ENCODE measurements around the gene MUC21.

The MUC21 gene

GRCh38 chr6:31007694-31008093, 24.2 kb downstream of the MUC21 start:
- Histone ChIP-seq H4K91ac (ENCODE audit: low read length) (no peak overlapping the region), H3K9me3 (ENCODE audit: control insufficient read depth, low read length) (no peaks in the 10 kb centered on the region), H3K18ac (ENCODE audit: low read depth in 1 of 2, low read length in 2 of 2) (no peak overlapping the region), H3K27ac (ENCODE audit: low read length, poor library complexity, severe bottlenecking) (peak overlapping the region; percentile 48), H3K4me1 (ENCODE audit: control insufficient read depth, insufficient read depth, low read depth, low read length) (peaks cover 9% of the 10 kb centered on the region), H3K14ac (ENCODE audit: low read length in 2 of 2) (no peak overlapping the region), H3K4me2 (ENCODE audit: low read length, poor library complexity, severe bottlenecking) (no peak overlapping the region), H3K9ac (ENCODE audit: low read length) (no peak overlapping the region), H4K8ac (ENCODE audit: low read length) (no peak overlapping the region), H3K27me3 (ENCODE audit: control insufficient read depth in 1 of 2, insufficient read depth in 1 of 2, low read length in 2 of 2) (no peaks in the 10 kb centered on the region), H3K36me3 (ENCODE audit: control insufficient read depth in 1 of 2, insufficient read depth in 2 of 2, low read depth in 1 of 2, low read length in 2 of 2) (no peaks in the 10 kb centered on the region), H2AFZ (ENCODE audit: low read depth, low read length) (no peak overlapping the region), H3K79me1 (replicated peaks; ENCODE audit: low read length, poor library complexity, severe bottlenecking) (no peaks in the 10 kb centered on the region), H2BK15ac (ENCODE audit: low read depth, poor library complexity, severe bottlenecking) (no peak overlapping the region), H3K23ac (ENCODE audit: low read length in 2 of 2) (no peak overlapping the region), H2BK120ac (ENCODE audit: low read depth, low read length) (no peak overlapping the region), H2BK12ac (ENCODE audit: low read length in 2 of 2) (no peak overlapping the region), H2AK5ac (ENCODE audit: low read length, severe bottlenecking) (no peak overlapping the region), H2BK5ac (ENCODE audit: low read depth, low read length, poor library complexity, severe bottlenecking) (no peak overlapping the region), H3K4me3 (ENCODE audit: insufficient read depth in 1 of 2, low read depth in 1 of 2, low read length in 2 of 2) (no peak overlapping the region), H3K4ac (ENCODE audit: low read depth in 1 of 2, low read length in 2 of 2) (no peak overlapping the region)
- DNase-seq: peak; percentile 94
- under 1% methylated on average over 8 of the region's 8 CpGs for WGBS

GRCh38 chr6:31008165-31008564, 24.6 kb downstream of the MUC21 start:
- Histone ChIP-seq H3K27ac (ENCODE audit: low read length, poor library complexity, severe bottlenecking) (peak overlapping the region; percentile 27), H3K27me3 (ENCODE audit: control insufficient read depth in 1 of 2, insufficient read depth in 1 of 2, low read length in 2 of 2) (no peaks in the 10 kb centered on the region), H4K8ac (ENCODE audit: low read length) (no peak overlapping the region), H2BK12ac (ENCODE audit: low read length in 2 of 2) (no peak overlapping the region), H2BK5ac (ENCODE audit: low read depth, low read length, poor library complexity, severe bottlenecking) (no peak overlapping the region), H2BK120ac (ENCODE audit: low read depth, low read length) (no peak overlapping the region), H3K18ac (ENCODE audit: low read depth in 1 of 2, low read length in 2 of 2) (no peak overlapping the region), H3K9ac (ENCODE audit: low read length) (no peak overlapping the region), H3K9me3 (ENCODE audit: control insufficient read depth, low read length) (no peaks in the 10 kb centered on the region), H3K4me2 (ENCODE audit: low read length, poor library complexity, severe bottlenecking) (no peak overlapping the region), H2AFZ (ENCODE audit: low read depth, low read length) (no peak overlapping the region), H2AK5ac (ENCODE audit: low read length, severe bottlenecking) (peak overlapping the region; percentile 3), H3K4me3 (ENCODE audit: insufficient read depth in 1 of 2, low read depth in 1 of 2, low read length in 2 of 2) (no peak overlapping the region), H3K79me1 (replicated peaks; ENCODE audit: low read length, poor library complexity, severe bottlenecking) (no peaks in the 10 kb centered on the region), H3K4ac (ENCODE audit: low read depth in 1 of 2, low read length in 2 of 2) (no peak overlapping the region), H3K23ac (ENCODE audit: low read length in 2 of 2) (no peak overlapping the region), H3K36me3 (ENCODE audit: control insufficient read depth in 1 of 2, insufficient read depth in 2 of 2, low read depth in 1 of 2, low read length in 2 of 2) (no peaks in the 10 kb centered on the region), H3K4me1 (ENCODE audit: control insufficient read depth, insufficient read depth, low read depth, low read length) (peaks cover 9% of the 10 kb centered on the region), H2BK15ac (ENCODE audit: low read depth, poor library complexity, severe bottlenecking) (no peak overlapping the region), H4K91ac (ENCODE audit: low read length) (no peak overlapping the region), H3K14ac (ENCODE audit: low read length in 2 of 2) (no peak overlapping the region)
- WGBS: 72% methylated on average over 4 of the region's 4 CpGs
- DNase-seq: no peak

- peak overlapping the region; percentile 57 for H2BK15ac ChIP-seq (ENCODE audit: low read depth, poor library complexity, severe bottlenecking)
- 88% methylated on average over 7 of the region's 7 CpGs for WGBS
- H3K9me3 ChIP-seq (ENCODE audit: control insufficient read depth, low read length): no peaks in the 10 kb centered on the region
- H3K4ac ChIP-seq (ENCODE audit: low read depth in 1 of 2, low read length in 2 of 2): no peak overlapping the region
- no peak overlapping the region for H4K8ac ChIP-seq (ENCODE audit: low read length)
- H3K4me2 ChIP-seq (ENCODE audit: low read length, poor library complexity, severe bottlenecking): no peak overlapping the region
- H3K14ac ChIP-seq (ENCODE audit: low read length in 2 of 2): no peak overlapping the region
- no peak overlapping the region for H2AFZ ChIP-seq (ENCODE audit: low read depth, low read length)
- H3K36me3 ChIP-seq (ENCODE audit: control insufficient read depth in 1 of 2, insufficient read depth in 2 of 2, low read depth in 1 of 2, low read length in 2 of 2): no peaks in the 10 kb centered on the region
- H3K23ac ChIP-seq (ENCODE audit: low read length in 2 of 2): no peak overlapping the region
- peaks cover 9% of the 10 kb centered on the region for H3K4me1 ChIP-seq (ENCODE audit: control insufficient read depth, insufficient read depth, low read depth, low read length)
- no peak overlapping the region for H3K9ac ChIP-seq (ENCODE audit: low read length)
- no peak overlapping the region for H3K4me3 ChIP-seq (ENCODE audit: insufficient read depth in 1 of 2, low read depth in 1 of 2, low read length in 2 of 2)
- no peak overlapping the region for H4K91ac ChIP-seq (ENCODE audit: low read length)
- no peak for DNase-seq
- no peak overlapping the region for H3K18ac ChIP-seq (ENCODE audit: low read depth in 1 of 2, low read length in 2 of 2)
- no peak overlapping the region for H3K27ac ChIP-seq (ENCODE audit: low read length, poor library complexity, severe bottlenecking)
- no peak overlapping the region for H2BK12ac ChIP-seq (ENCODE audit: low read length in 2 of 2)
- no peak overlapping the region for H2BK5ac ChIP-seq (ENCODE audit: low read depth, low read length, poor library complexity, severe bottlenecking)
- H3K79me1 ChIP-seq (replicated peaks; ENCODE audit: low read length, poor library complexity, severe bottlenecking): no peaks in the 10 kb centered on the region
- no peak overlapping the region for H2BK120ac ChIP-seq (ENCODE audit: low read depth, low read length)
- H3K27me3 ChIP-seq (ENCODE audit: control insufficient read depth in 1 of 2, insufficient read depth in 1 of 2, low read length in 2 of 2): no peaks in the 10 kb centered on the region
- peak overlapping the region; percentile 68 for H2AK5ac ChIP-seq (ENCODE audit: low read length, severe bottlenecking)
These were observed 26.2 kb downstream of the MUC21 start for GRCh38 chr6:31009731-31010130.

GRCh38 chr6:31010393-31011060, 27.0 kb downstream of the MUC21 start, which contains the start of gene MUC22:
Gene MUC22, plus strand, starts transcription at chr6:31010474. Its CDS starts 233 bp downstream, at chr6:31010707.
- H2BK12ac ChIP-seq (ENCODE audit: low read length in 2 of 2): no peak within 1 kb of the TSS
- H3K36me3 ChIP-seq (ENCODE audit: control insufficient read depth in 1 of 2, insufficient read depth in 2 of 2, low read depth in 1 of 2, low read length in 2 of 2): no peaks in the 10 kb centered on the region
- H2BK5ac ChIP-seq (ENCODE audit: low read depth, low read length, poor library complexity, severe bottlenecking): no peak within 1 kb of the TSS
- no peak within 1 kb of the TSS for H3K4me2 ChIP-seq (ENCODE audit: low read length, poor library complexity, severe bottlenecking)
- H2BK120ac ChIP-seq (ENCODE audit: low read depth, low read length): no peak within 1 kb of the TSS
- no peak within 1 kb of the TSS for H4K8ac ChIP-seq (ENCODE audit: low read length)
- peaks cover 9% of the 10 kb centered on the region for H3K4me1 ChIP-seq (ENCODE audit: control insufficient read depth, insufficient read depth, low read depth, low read length)
- H3K18ac ChIP-seq (ENCODE audit: low read depth in 1 of 2, low read length in 2 of 2): no peak within 1 kb of the TSS
- no peaks in the 10 kb centered on the region for H3K27me3 ChIP-seq (ENCODE audit: control insufficient read depth in 1 of 2, insufficient read depth in 1 of 2, low read length in 2 of 2)
- peak; percentile 65 for DNase-seq
- no peak within 1 kb of the TSS for H3K4ac ChIP-seq (ENCODE audit: low read depth in 1 of 2, low read length in 2 of 2)
- H3K14ac ChIP-seq (ENCODE audit: low read length in 2 of 2): no peak within 1 kb of the TSS
- H3K9me3 ChIP-seq (ENCODE audit: control insufficient read depth, low read length): peaks cover 2% of the 10 kb centered on the region
- H3K4me3 ChIP-seq (ENCODE audit: insufficient read depth in 1 of 2, low read depth in 1 of 2, low read length in 2 of 2): no peak within 1 kb of the TSS
- WGBS: 100% methylated on average over 2 of the region's 4 CpGs
- H2BK15ac ChIP-seq (ENCODE audit: low read depth, poor library complexity, severe bottlenecking): peak within 1 kb of the TSS; percentile 57
- no peak within 1 kb of the TSS for H4K91ac ChIP-seq (ENCODE audit: low read length)
- peak within 1 kb of the TSS; percentile 68 for H2AK5ac ChIP-seq (ENCODE audit: low read length, severe bottlenecking)
- H2AFZ ChIP-seq (ENCODE audit: low read depth, low read length): no peak within 1 kb of the TSS
- H3K79me1 ChIP-seq (replicated peaks; ENCODE audit: low read length, poor library complexity, severe bottlenecking): no peaks in the 10 kb centered on the region
- peak within 1 kb of the TSS; percentile 9 for H3K9ac ChIP-seq (ENCODE audit: low read length)
- no peak within 1 kb of the TSS for H3K23ac ChIP-seq (ENCODE audit: low read length in 2 of 2)
- no peak within 1 kb of the TSS for H3K27ac ChIP-seq (ENCODE audit: low read length, poor library complexity, severe bottlenecking)

Measured in mesenchymal stem cell (in vitro differentiated cells and primary cell).